Fibroblast of pulmonary artery (primary cell): Measurements from ENCODE around the gene TMPRSS9.

Experiments used
- DNase-seq: peaks from one replicate; pipeline ENCODE4 v3.0.0-alpha.2; 2010; ENCODE audit warnings: low read depth
- H3K4me3 ChIP-seq: replicated peaks from 2 replicates; pipeline ENCODE4 v1.5.1; 2011; ENCODE audit warnings: low read depth, mild to moderate bottlenecking, control low read depth, low read length, moderate library complexity
- TF ChIP-seq, protein P1 (sequence below): IDR thresholded peaks from 2 replicates; pipeline ENCODE4 v1.5.1; 2011; ENCODE audit warnings: mild to moderate bottlenecking, control low read depth, low read length, inconsistent platforms; ENCODE audit errors: missing control alignments

TMPRSS9 gene

DNA sequence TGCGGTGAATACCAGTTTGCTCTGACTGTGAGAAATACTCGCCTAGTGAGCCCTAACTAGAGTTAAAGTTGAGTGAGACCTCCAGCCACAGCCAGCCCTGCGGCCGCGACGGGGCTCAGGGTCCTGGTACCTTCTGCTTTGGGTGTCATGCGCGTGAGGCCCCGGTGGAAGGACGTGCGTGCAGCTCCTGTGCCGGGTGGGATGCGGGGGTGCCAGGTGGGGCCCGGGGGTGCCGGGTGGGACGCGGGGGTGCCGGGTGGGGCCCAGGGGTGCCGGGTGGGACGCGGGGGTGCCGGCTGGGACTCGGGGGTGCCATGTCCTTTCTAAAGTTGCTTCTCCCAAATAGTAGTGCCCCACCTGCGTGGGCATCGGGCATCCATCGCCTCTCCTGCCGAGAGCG, 8.5 kb upstream of the TMPRSS9 start:
- H3K4me3 ChIP-seq: no peak overlapping the region
- no peak for DNase-seq
- TF ChIP-seq, protein P1, sequence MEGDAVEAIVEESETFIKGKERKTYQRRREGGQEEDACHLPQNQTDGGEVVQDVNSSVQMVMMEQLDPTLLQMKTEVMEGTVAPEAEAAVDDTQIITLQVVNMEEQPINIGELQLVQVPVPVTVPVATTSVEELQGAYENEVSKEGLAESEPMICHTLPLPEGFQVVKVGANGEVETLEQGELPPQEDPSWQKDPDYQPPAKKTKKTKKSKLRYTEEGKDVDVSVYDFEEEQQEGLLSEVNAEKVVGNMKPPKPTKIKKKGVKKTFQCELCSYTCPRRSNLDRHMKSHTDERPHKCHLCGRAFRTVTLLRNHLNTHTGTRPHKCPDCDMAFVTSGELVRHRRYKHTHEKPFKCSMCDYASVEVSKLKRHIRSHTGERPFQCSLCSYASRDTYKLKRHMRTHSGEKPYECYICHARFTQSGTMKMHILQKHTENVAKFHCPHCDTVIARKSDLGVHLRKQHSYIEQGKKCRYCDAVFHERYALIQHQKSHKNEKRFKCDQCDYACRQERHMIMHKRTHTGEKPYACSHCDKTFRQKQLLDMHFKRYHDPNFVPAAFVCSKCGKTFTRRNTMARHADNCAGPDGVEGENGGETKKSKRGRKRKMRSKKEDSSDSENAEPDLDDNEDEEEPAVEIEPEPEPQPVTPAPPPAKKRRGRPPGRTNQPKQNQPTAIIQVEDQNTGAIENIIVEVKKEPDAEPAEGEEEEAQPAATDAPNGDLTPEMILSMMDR: no peak

GRCh38 chr19:2352121-2352520, 7.9 kb upstream of the TMPRSS9 start:
- TF ChIP-seq, protein P1: no peak
- H3K4me3 ChIP-seq: no peak overlapping the region
- DNase-seq: no peak

DNA sequence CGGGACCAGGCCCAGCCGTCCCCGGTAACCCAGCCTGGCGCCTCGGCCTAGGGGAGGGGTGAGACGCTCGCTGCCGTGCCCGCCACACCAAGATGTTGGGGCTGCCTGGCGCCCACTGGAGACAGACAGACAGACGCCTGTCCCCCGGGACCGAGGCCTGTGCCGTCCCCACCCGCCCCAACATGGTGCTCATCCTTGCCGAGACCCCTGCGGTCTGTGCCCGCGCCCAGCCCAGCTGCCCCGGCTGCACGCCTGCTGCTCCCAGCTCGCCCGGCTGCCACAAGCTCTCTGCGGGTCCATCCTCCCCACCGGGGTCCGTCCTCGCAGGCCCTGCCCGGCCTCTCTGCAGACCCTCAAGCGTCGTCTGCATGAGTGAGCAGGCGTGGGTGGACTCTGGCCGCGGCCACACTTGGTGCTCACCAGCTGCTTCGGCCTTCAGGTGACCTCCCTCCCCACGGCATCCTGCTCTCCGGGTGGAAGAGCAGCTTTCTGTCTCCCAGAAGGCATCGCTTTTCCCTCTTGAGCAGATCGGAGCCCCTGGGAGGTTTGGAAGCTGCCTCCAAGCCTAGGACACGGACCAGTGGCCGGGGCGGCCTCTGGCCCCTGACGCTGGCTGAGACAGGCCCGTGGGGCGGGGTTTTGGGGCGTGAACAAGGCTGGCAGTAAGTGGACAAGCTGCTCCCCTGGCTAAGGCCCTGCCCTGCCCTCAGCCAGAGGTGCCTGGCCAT, 6.7 kb upstream of the TMPRSS9 start:
- no peak overlapping the region for H3K4me3 ChIP-seq
- no peak for DNase-seq
- TF ChIP-seq, protein P1: no peak

DNA sequence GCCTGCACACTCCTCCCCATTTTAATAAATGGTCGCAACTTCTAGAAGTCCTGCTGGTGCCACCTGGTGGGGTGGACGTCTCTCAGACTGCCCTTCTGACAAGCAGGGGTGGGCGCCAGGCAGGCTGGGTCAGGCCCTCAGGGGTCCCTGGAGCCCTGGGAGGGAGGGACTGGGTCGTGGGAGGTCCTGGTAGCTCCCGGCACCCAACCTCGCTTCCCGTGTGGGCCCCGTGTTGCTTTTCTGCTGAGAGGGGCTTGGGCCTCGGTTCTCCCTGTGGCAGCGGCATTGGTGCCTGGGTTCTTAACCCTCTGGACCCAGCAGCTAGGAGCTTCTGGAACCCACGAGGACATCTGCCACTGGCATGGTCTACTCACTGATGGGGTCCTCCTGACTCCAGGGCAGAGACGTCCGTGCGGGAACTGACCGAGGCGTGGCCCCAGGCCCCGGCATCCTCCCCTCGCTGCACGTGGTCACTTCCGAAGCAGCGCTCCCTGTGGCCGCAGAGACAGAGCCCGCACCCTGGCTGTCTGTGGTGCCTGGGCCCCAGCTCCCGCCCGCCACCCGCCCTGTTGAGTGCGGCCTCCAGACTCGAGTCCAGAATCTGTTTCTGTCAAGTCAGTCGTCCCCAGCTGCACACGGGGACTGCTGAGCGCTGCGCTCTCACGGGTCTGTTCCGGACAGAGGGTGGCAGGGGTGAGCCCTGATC, 6.0 kb upstream of the TMPRSS9 start:
- TF ChIP-seq, protein P1: no peak
- no peak for DNase-seq
- H3K4me3 ChIP-seq: no peak overlapping the region

DNA sequence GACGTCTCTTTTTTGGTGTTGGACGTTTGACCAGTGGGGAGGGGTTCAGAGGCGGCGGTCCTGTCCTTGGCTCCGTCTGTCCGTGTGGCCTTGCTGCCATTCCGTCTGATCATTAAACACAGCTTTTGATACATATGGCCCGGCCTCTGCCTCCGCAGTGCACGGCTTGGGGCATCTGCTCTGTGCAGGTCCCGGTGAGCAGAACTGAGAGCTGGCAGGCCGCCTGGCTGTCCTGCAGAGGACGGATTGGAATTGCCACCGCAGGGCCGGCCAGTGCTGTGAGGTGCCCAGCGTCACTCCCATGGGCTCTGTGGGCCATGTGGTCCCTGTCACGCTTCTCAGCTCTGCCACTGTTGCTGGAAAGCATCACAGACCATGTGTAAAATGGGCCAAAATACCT, 5.4 kb upstream of the TMPRSS9 start:
- TF ChIP-seq, protein P1: no peak
- no peak for DNase-seq
- H3K4me3 ChIP-seq: no peak overlapping the region

DNA sequence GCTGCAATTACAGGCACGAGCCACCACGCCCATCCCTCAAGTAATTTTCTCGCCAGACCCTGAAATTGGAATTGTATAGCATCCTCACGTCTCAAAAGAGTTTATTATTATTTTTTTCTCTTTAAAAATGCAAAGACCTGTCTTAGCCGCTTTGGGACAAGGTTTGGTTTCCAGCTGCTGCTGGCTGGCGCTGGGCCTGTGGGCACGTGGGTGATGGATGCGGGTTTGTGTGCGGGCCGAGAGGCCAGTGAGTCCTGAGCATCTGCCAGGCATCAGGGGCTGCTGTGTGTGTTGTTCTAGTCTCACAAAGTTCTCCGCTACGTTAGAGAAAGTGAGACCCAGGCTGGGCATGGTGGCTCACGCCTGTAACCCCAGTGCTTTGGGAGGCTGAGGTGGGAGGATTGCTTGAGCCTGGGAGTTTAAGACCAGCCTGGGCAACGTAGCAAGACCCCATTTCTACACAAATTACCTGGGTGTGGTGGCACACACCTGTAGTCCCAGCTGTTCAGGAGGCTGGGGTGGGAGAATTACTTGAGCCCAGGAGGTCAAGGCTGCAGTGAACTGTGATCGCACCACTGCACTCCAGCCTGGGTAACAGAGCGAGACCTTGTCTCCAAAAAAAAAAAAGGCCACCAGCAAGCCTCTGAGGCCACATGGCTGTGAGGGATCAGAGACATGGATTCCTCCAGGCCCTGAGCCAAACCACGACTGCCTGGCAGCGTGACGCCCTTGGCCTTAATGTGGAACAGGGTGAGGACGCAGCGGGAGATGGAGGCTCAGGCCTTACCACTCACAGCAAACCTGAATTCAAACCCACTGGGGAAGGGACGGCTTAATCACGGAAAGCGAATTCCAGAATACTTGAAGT, 4.7 kb upstream of the TMPRSS9 start:
- TF ChIP-seq, protein P1: no peak
- no peak for DNase-seq
- no peak overlapping the region for H3K4me3 ChIP-seq
